SHP77 treated with DMSO at 0.1 percent for 48 hours (cell line): ENCODE results near the gene WDR4.
"Not testable (repeated sequence)": the region's sequence is repeated elsewhere in the genome, so short reads cannot be mapped to it uniquely, and the experiment has no call there.

Experiments used
- DNase-seq: peaks from one replicate; lab custom pipeline; 2025; lab: John Stamatoyannopoulos, UW

Gene WDR4

GRCh38 chr21:42852925-42853570 is 26.3 kb downstream of the WDR4 start:
- DNase-seq: no peak

- no peak for DNase-seq
Observed at GRCh38 chr21:42851812-42852665, 27.3 kb downstream of the WDR4 start.

- DNase-seq: no peak
Observed at GRCh38 chr21:42850866-42851391, 28.4 kb downstream of the WDR4 start.

GRCh38 chr21:42850463-42850862 is 28.9 kb downstream of the WDR4 start:
- DNase-seq: no peak

- no peak for DNase-seq
Observed at GRCh38 chr21:42849759-42850412, 29.5 kb downstream of the WDR4 start.

GRCh38 chr21:42848932-42849758 is 30.2 kb downstream of the WDR4 start:
- no peak for DNase-seq

- not testable (repeated sequence) for DNase-seq
Observed at GRCh38 chr21:42848144-42848931, 31.0 kb downstream of the WDR4 start.

GRCh38 chr21:42847726-42848125 is 31.6 kb downstream of the WDR4 start:
- DNase-seq: no peak

GRCh38 chr21:42847051-42847707 is 32.2 kb downstream of the WDR4 start:
- no peak for DNase-seq

- no peak for DNase-seq
Observed at GRCh38 chr21:42846221-42846620, 33.1 kb downstream of the WDR4 start.

GRCh38 chr21:42845296-42845965 is 33.9 kb downstream of the WDR4 start:
- no peak for DNase-seq

GRCh38 chr21:42844411-42845113 is 34.8 kb downstream of the WDR4 start:
- DNase-seq: no peak

GRCh38 chr21:42843056-42843455 is 36.3 kb downstream of the WDR4 start:
- no peak for DNase-seq

GRCh38 chr21:42841916-42842655 is 37.3 kb downstream of the WDR4 start:
- DNase-seq: not testable (repeated sequence)

- DNase-seq: no peak
Observed at GRCh38 chr21:42841156-42841915, 38.0 kb downstream of the WDR4 start.

- DNase-seq: no peak
Observed at GRCh38 chr21:42840411-42841155, 38.8 kb downstream of the WDR4 start.
